ENCODE measurements around the gene KCTD14.

DNA sequence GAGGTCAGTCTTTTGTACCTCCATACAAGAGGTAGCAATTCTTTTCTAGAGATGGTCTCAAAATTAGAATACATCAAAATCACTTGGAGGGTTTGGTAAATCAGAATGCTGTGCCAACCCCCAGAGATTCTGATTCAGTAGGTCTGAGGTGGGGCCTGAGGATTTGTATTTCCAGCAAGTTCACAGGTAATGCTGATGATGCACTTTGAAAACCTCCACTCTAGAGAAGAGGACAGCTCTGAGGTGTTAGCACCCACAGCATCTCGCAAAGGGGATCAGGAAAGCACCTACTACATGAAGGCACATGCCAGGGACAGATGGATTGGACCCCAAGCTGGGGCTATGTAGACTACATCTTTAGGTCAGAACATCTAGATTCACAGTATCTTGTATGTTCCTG is 7.2 kb downstream of the KCTD14 start:
- TF ChIP-seq RAD21 (IDR thresholded peaks at IDR 0.05 in 1 of 2, conservative IDR thresholded peaks at IDR 0.05 in 1 of 2; ENCODE audit: low read depth in 2 of 2, low read length in 2 of 2) (no peak), FOSL1 (IDR thresholded peaks at IDR 0.05; ENCODE audit: insufficient read depth, low read depth, low read length) (no peak), BACH1 (IDR thresholded peaks at IDR 0.05; ENCODE audit: low read length) (no peak), SP1 (IDR thresholded peaks at IDR 0.05; ENCODE audit: low read depth, low read length) (no peak), POLR2A (IDR thresholded peaks at IDR 0.05; ENCODE audit: control extremely low read depth in 1 of 2, low read depth in 2 of 2, low read length in 2 of 2) (no peak), POLR2AphosphoS5 (IDR thresholded peaks at IDR 0.05; ENCODE audit: low read depth, low read length) (no peak), EZH2 (IDR thresholded peaks at IDR 0.05; ENCODE audit: low read depth, low read length, severe bottlenecking) (no peak), BRCA1 (IDR thresholded peaks at IDR 0.05; ENCODE audit: low read depth, low read length) (no peak), ATF2 (IDR thresholded peaks at IDR 0.05; ENCODE audit: low read length) (no peak), RFX5 (IDR thresholded peaks at IDR 0.05; ENCODE audit: borderline replicate concordance, low read depth, low read length) (no peak)
- TF ChIP-seq, protein P1, sequence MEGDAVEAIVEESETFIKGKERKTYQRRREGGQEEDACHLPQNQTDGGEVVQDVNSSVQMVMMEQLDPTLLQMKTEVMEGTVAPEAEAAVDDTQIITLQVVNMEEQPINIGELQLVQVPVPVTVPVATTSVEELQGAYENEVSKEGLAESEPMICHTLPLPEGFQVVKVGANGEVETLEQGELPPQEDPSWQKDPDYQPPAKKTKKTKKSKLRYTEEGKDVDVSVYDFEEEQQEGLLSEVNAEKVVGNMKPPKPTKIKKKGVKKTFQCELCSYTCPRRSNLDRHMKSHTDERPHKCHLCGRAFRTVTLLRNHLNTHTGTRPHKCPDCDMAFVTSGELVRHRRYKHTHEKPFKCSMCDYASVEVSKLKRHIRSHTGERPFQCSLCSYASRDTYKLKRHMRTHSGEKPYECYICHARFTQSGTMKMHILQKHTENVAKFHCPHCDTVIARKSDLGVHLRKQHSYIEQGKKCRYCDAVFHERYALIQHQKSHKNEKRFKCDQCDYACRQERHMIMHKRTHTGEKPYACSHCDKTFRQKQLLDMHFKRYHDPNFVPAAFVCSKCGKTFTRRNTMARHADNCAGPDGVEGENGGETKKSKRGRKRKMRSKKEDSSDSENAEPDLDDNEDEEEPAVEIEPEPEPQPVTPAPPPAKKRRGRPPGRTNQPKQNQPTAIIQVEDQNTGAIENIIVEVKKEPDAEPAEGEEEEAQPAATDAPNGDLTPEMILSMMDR (IDR thresholded peaks at IDR 0.05; ENCODE audit: control extremely low read depth in 1 of 3, insufficient read depth in 1 of 3, low read depth in 1 of 3, low read length in 3 of 3): no peak
- TF ChIP-seq, protein P2, sequence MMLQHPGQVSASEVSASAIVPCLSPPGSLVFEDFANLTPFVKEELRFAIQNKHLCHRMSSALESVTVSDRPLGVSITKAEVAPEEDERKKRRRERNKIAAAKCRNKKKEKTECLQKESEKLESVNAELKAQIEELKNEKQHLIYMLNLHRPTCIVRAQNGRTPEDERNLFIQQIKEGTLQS (IDR thresholded peaks at IDR 0.05; ENCODE audit: insufficient read depth, low read depth, low read length): no peak
